ENCODE results near the gene SPATA31D4.
"Not testable (repeated sequence)": the region's sequence is repeated elsewhere in the genome, so short reads cannot be mapped to it uniquely, and the experiment has no call there.

Gene SPATA31D4

GRCh38 chr9:81928305-81928704 lies at the start of gene SPATA31D4:
Gene SPATA31D4, plus strand, starts transcription at chr9:81928428. Its CDS starts 86 bp downstream, at chr9:81928514.
- not testable (repeated sequence) for DNase-seq

- no peak for DNase-seq
These were observed 49.7 kb upstream of the SPATA31D4 start for GRCh38 chr9:81878530-81878929.

- DNase-seq: no peak
These were observed 48.7 kb upstream of the SPATA31D4 start for GRCh38 chr9:81879501-81879916.

- no peak for DNase-seq
These were observed 42.6 kb upstream of the SPATA31D4 start for GRCh38 chr9:81885602-81886001.

DNA sequence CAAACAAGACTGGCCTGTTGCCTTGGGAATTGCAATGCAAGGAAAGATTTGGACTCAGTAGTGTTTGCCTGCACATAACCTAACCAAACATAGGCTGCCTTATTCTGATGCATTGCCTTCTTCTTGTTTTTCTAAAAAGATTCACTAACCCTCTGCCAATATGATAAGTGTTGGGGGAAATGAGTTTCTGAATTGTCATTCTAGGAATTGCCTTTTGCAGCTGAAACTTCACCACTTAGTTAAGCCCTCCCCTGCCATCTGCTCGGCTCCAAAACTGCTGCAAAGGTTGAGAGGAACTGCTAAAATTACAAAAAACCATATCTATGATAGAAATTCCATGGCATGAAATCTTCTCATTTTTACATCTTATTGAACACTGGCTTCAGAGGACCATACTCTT lies 41.6 kb upstream of the SPATA31D4 start:
- DNase-seq: no peak

- DNase-seq: no peak
These were observed 38.1 kb upstream of the SPATA31D4 start for GRCh38 chr9:81890104-81890503.

- no peak for DNase-seq
These were observed 35.8 kb upstream of the SPATA31D4 start for GRCh38 chr9:81892440-81892839.

- DNase-seq: no peak
These were observed 34.3 kb upstream of the SPATA31D4 start for GRCh38 chr9:81893929-81894328.

DNA sequence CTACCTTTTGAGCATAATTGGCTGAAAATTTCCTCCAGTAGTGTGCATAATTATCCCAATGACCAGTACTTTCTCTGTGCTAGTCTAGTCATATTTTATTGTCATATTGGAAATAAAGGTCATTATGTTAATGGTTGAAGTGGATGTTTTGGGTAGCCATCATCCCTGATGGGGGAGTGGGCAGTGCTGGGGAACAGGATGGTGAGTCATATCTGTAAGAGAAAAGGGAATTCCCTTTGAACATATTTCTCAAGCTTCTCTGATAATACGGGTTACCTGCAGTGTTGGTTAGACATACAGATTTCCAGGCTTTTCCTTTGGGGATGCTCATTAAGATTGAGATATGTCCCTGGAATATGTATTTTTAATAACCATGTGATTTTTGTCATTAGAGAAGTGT lies 33.3 kb upstream of the SPATA31D4 start:
- DNase-seq: no peak

DNA sequence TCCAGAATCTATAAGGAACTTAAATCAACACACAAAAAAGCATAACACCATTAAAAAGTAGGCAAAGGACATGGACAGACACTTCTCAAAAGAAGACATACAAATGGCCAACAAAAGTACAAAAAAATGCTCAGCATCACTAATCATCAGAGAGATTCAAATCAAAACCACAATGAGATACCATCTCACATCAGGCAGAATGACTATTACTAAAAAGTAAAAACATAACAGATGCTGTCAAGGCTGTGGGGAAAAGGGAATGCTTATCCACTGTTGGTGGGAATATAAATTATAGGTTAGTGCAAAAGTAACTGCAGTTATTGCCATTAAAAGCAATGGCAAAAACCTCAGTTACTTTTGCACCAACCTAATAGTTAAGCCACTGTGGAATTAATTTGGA lies 32.2 kb upstream of the SPATA31D4 start:
- no peak for DNase-seq

DNA sequence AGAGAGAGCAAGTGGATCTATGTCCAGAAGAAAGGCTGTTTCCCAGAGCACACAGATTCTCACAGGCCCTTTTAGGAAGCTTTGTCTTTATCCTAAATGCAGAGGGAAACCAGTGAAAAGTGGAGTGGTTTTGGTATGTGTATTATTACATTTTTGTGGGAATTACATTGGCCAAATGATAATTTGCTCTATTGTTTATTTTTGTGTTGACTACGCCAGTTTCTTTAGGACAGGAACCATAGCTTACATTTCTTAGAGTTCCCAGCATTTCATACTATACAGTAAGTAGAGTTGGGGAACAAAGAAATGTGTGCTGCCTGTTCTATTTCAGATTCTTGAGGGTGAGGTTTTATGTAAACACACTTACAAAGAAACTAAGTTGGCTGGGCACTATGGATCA lies 29.4 kb upstream of the SPATA31D4 start:
- no peak for DNase-seq

DNA sequence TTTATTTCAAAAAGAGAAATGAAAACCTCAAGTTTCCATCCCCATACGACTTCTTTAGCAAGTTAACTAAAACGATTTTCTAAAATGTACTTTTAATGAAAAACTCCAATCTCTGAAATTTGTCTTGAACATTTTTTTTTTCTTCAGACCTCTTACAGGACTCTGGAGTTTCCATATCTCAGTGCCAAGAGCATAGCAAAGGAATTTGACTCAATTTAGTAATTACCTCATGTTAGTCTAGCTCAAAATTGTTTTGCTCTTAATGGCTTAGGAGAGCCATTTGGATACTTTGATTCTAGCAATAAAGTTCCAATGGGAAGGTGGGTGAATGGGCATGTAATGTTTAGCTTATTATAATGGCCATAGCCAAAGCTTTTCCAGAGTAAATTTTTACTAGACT lies 26.0 kb upstream of the SPATA31D4 start:
- no peak for DNase-seq

GRCh38 chr9:81902626-81903025 lies 25.6 kb upstream of the SPATA31D4 start:
- DNase-seq: no peak

DNA sequence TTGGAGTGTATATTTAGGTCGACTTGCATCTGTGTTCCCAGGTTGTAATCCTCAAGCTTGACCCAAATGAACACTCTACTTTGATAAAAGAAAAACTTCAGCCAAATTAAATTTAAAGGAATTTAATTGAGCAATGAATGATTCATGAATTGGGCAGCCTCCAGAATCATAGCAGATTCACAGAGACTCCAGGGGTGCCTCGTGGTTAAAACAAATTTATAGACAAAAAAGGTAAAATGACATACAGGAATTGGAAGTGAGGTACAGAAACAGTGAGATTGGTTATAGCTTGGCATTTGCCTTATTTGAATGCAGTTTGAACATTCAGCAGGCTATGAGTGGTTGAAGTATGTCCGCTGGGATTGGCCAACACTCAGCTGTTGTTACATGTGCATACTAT lies 21.6 kb upstream of the SPATA31D4 start:
- no peak for DNase-seq

DNA sequence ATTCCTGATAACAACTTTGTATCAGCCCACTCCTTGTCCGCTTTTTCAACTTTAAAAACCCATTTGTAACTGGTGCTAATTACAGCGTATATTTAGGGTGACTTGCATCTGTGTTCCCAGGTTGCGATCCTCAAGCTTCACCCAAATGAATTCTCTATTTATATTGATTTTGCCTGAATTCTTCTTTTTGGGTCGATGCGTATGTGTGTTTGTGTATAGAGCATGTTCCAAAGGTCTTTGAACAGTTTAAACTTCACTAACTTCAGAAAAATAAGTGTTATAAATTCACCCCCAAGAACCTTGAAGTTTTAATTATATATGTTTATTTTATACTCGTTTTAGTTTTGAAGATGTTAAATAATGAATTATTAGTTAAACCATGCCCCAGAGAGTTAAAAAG lies 16.1 kb upstream of the SPATA31D4 start:
- no peak for DNase-seq

- no peak for DNase-seq
These were observed 12.3 kb upstream of the SPATA31D4 start for GRCh38 chr9:81915801-81916505.

GRCh38 chr9:81918507-81918906 lies 9.7 kb upstream of the SPATA31D4 start:
- DNase-seq: not testable (repeated sequence)

DNA sequence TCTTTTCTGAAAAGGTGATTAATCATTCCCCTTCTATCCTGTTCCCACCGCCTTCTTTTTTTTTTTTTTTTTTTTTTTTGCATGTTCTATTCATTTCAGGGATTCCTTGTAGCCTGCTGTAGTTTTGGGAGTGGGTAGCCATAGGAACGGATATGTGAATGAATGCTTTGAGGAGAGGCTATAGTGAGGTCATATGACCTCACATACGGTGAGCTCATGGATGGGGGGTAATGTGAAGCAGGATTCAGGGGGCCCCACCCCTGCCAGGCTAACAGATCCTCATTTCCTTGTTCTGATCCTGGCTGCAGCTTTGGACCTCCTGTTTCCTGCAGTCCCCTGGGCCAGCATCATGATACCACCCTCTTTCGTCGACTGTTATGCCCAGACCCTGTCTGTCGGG lies 1.9 kb downstream of the SPATA31D4 start:
- DNase-seq: not testable (repeated sequence)

GRCh38 chr9:81933547-81933946 lies 5.3 kb downstream of the SPATA31D4 start:
- not testable (repeated sequence) for DNase-seq

DNA sequence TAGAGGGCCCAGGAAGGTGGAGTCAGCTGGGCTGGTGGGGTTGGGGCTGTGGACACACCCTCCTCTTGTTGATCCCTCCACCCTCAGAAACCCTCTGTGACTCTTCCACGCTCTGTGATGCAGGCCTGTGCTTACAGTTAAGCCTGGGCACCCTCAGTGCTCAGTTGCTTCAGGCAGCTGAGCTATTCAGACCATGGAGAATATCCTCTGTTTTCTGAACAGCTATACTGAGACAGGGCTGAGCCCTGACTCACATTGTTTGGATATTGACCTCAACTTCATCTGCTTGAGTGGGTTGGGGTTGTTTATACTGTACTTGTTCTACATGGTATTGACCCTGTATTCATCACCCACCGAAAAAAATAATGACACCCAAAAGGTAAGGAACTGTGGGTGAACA lies 15.2 kb downstream of the SPATA31D4 start, which contains the start of gene SPATA31D3:
SPATA31D3 (plus strand) TSS at position 108 of the 400 bp plus-strand sequence; CDS start at position 194, 86 bp downstream.
- DNase-seq: not testable (repeated sequence)

- not testable (repeated sequence) for DNase-seq
These were observed 20.4 kb downstream of the SPATA31D4 start for GRCh38 chr9:81948650-81949049.

GRCh38 chr9:81953096-81953495 lies 24.9 kb downstream of the SPATA31D4 start:
- DNase-seq: no peak

- DNase-seq: no peak
These were observed 27.4 kb downstream of the SPATA31D4 start for GRCh38 chr9:81955625-81956024.

DNA sequence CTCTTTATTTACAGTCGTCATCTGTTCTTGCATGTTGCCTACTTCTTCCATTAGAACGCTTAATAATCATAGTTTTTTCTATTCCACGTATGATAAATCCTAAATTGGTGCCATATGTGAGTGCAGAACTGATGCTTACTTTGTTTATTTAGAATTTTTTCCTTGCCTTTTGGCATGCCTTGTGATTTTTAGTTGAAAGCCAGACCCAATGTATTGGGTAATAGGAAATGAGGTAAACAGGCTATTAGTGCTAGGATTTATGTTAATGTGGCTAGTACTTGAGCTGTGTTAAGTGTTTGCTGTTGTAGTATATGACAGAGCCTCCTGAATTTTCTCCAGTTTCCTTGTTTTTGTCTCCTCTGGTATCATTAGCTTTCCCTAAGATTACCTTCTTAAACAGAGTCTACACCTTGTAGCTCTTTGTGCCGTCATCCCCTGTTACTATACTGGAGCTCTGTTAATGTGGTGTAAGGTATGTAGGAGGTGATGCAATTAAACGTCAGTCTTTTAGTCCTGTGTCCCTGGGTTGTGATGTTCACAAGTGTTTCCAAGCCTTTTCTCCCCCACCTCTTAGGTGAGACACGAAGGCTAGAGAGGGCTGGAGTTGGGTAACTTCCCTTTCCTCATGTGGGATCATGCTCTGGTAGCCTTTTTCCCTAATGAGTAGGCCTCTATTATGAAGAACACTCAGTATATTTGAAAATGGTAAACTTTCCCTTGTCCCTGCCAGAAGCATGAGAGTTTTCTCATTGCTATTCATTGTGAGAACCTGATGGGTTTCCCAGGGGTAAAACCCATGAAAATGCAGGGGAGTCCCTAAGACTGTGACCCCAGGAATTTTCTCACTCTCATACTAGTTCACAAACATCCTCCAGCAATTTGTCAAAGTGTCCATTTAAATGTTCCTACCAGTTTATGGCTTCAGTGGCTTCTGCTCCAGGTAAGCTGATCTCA lies 36.3 kb downstream of the SPATA31D4 start:
- no peak for DNase-seq

Data from SW 1271 (cell line).